Activated CD4-positive, alpha-beta T cell treated with anti-CD3 and anti-CD28 coated beads, Interleukin-2, amount 10 ng/mL, durations not matched to agents 24 days and 14 days (primary cell): Measurements from ENCODE around the gene EIF1AD. TPM values are rescaled to one million over a fixed set of nuclear protein-coding genes. Genes with fewer than 3 reads are reported as not detected.
A peak's percentile ranks its signal among the peaks of the same experiment; 100 is the strongest.
"Not testable (repeated sequence)": the region's sequence is repeated elsewhere in the genome, so short reads cannot be mapped to it uniquely, and the experiment has no call there.

Source experiments
- DNase-seq: peaks from one replicate; pipeline ENCODE4 v3.0.0; 2022
- H3K27ac Mint-ChIP-seq: one replicate; pipeline ENCODE4 v1.8.0; 2022; ENCODE audit warnings: mild to moderate bottlenecking, mixed read lengths
- H3K27me3 Mint-ChIP-seq: one replicate; pipeline ENCODE4 v1.8.0; 2022; ENCODE audit warnings: mixed read lengths
- H3K36me3 Mint-ChIP-seq: one replicate; pipeline ENCODE4 v1.8.0; 2022; ENCODE audit warnings: low read depth, mild to moderate bottlenecking, mixed read lengths
- H3K4me1 Mint-ChIP-seq: one replicate; pipeline ENCODE4 v1.8.0; 2021; ENCODE audit warnings: mixed read lengths
- H3K4me3 Mint-ChIP-seq: one replicate; pipeline ENCODE4 v1.8.0; 2022; ENCODE audit warnings: mild to moderate bottlenecking, moderate library complexity, mixed read lengths
- H3K9me3 Mint-ChIP-seq: one replicate; pipeline ENCODE4 v1.8.0; 2021; ENCODE audit warnings: mixed read lengths
- intact Hi-C: fragments of 100-400 bp; cut with micrococcal nuclease; formaldehyde crosslinking; loops from one replicate; pipeline ENCODE4 v1.15.1; 2023
- total RNA-seq: library from RNA; stranded (reverse); gene quantifications from 2 replicates; pipeline ENCODE4 v1.2.3, GENCODE V29; 2022

EIF1AD gene
- total RNA-seq, 1 donor from 2014 or later, result 64.9 TPM

DNA sequence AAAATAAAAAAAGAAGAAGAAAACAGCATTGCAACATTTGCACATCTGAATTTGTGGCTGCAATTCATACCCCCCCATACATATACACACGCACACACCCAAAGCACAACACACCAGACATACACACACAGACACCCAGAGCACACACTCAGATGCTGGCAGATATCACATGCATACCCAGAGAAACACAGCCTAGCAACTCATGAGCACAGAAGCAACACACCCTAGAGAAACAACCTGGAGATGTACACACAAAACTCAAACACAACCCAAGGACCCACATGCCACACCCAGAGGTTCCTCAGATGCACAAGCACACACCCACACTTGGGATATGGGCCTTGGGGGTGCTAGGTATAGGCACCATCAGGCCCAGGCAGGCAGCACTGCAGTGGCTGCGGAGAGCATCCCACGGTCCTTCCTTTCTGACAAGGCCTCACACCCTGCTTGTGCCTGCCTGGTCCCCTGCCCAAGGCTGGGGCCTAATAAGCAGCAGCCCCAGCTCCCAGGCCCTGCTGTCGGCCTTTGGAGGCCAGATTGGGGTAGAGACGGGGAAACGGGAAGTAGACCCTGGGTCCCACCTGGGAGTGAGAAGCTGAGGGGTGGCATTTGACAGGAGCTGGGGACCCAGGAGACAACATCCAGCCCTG lies 13.0 kb upstream of the EIF1AD start:
- Mint-ChIP-seq H3K4me3 (no peak overlapping the region), H3K4me1 (peaks cover 6% of the 10 kb centered on the region), H3K27ac (peak overlapping the region; percentile 7), H3K27me3 (peaks cover 21% of the 10 kb centered on the region), H3K36me3 (no peaks in the 10 kb centered on the region), H3K9me3 (no peaks in the 10 kb centered on the region)
- intact Hi-C loops, result no loop called here
- no peak for DNase-seq

DNA sequence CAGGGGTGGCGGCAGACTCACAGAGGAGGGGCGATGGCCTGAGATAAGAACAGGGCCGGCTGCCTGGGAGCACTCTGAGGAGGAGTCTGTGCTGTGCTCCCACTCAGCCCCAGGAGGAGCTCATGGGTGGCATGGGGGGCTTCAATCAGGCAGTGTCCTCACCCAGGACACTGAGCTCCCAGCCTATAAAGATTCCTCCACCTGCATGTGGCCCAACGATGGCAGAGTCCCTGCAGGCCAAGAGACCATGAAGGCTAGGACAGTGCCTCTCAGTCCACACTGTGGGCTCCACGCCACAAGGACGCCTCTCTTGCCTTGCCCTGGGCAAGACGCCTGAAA lies 11.8 kb upstream of the EIF1AD start:
- DNase-seq, result peak; percentile 50
- Mint-ChIP-seq H3K4me3 (no peak overlapping the region), H3K27me3 (peaks cover 21% of the 10 kb centered on the region), H3K27ac (no peak overlapping the region), H3K36me3 (no peaks in the 10 kb centered on the region), H3K9me3 (no peaks in the 10 kb centered on the region), H3K4me1 (peaks cover 6% of the 10 kb centered on the region)
- intact Hi-C loops, result no loop called here

GRCh38 chr11:66012946-66013761 lies 11.2 kb upstream of the EIF1AD start:
- H3K36me3 Mint-ChIP-seq, result no peaks in the 10 kb centered on the region
- H3K27ac Mint-ChIP-seq, result no peak overlapping the region
- DNase-seq, result peak; percentile 53
- intact Hi-C loops, result no loop called here
- peaks cover 6% of the 10 kb centered on the region for H3K4me1 Mint-ChIP-seq
- no peak overlapping the region for H3K4me3 Mint-ChIP-seq
- H3K27me3 Mint-ChIP-seq, result peaks cover 21% of the 10 kb centered on the region
- no peaks in the 10 kb centered on the region for H3K9me3 Mint-ChIP-seq

- no peak for DNase-seq
- Mint-ChIP-seq H3K27me3 (peaks cover 21% of the 10 kb centered on the region), H3K4me3 (no peak overlapping the region), H3K4me1 (peaks cover 4% of the 10 kb centered on the region), H3K27ac (no peak overlapping the region), H3K9me3 (no peaks in the 10 kb centered on the region), H3K36me3 (no peaks in the 10 kb centered on the region)
- intact Hi-C loops, result no loop called here
Measured at GRCh38 chr11:66012371-66012945, 10.5 kb upstream of the EIF1AD start.

- intact Hi-C loops, result no loop called here
- H3K4me3 Mint-ChIP-seq, result no peak within 1 kb of the TSS
- peaks cover 21% of the 10 kb centered on the region for H3K27me3 Mint-ChIP-seq
Measured at GRCh38 chr11:66011785-66012303, 9.9 kb upstream of the EIF1AD start, which contains the start of gene CST6. CST6 (plus strand) TSS chr11:66012008; CDS start chr11:66012045, 37 bp downstream.

GRCh38 chr11:66011239-66011784 lies 9.4 kb upstream of the EIF1AD start:
- intact Hi-C loops, result no loop called here
- Mint-ChIP-seq H3K4me1 (no peaks in the 10 kb centered on the region), H3K27ac (no peak overlapping the region), H3K27me3 (peaks cover 21% of the 10 kb centered on the region), H3K4me3 (no peak overlapping the region), H3K9me3 (no peaks in the 10 kb centered on the region), H3K36me3 (peaks cover 2% of the 10 kb centered on the region)
- DNase-seq, result no peak

More at GRCh38 chr11:66011785-66012303, 9.9 kb upstream of the EIF1AD start, which contains the start of gene CST6:
- Mint-ChIP-seq H3K27ac (no peak within 1 kb of the TSS), H3K36me3 (no peaks in the 10 kb centered on the region), H3K9me3 (no peaks in the 10 kb centered on the region), H3K4me1 (no peaks in the 10 kb centered on the region)
- no peak for DNase-seq

- H3K9me3 Mint-ChIP-seq, H3K4me3 Mint-ChIP-seq, H3K36me3 Mint-ChIP-seq, DNase-seq, H3K4me1 Mint-ChIP-seq, intact Hi-C loops, H3K27ac Mint-ChIP-seq: not testable (repeated sequence)
- peaks cover 21% of the 10 kb centered on the region for H3K27me3 Mint-ChIP-seq
Measured at GRCh38 chr11:66010036-66010435, 8.1 kb upstream of the EIF1AD start.

DNA sequence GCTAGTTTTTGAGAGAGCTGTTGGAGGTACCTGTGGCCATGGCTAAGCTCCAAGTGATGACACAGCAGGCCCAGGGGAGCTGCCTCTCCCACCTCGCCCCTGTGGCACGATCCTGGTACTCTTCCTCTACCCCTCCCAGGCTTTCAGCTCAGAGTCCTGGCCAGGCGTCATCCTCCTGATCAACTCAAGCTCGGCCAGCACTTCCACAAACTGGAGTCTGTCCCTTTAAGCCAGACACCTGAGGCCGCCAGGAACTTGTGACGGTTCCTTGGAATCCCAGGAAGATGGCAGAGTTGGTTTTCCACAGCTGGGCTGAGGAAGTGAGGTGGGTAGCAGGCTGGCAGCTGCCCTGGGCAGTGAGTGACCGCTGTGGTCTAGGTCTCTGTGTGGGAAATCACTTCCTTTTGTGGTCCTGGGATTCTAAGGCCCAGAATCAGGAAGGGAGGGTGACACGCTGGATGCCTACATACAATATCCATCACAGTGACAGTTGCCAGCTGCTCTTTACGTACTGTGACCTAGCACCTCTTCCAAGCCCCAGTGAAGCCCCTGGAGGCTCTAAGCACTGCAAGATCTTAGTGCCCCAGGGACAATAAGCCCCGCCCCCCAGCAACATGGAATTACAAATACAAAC lies 6.6 kb upstream of the EIF1AD start:
- intact Hi-C loops, result no loop called here
- Mint-ChIP-seq H3K4me3 (no peak overlapping the region), H3K36me3 (peaks cover 17% of the 10 kb centered on the region), H3K27me3 (peaks cover 20% of the 10 kb centered on the region), H3K4me1 (peaks cover under 1% of the 10 kb centered on the region), H3K9me3 (no peaks in the 10 kb centered on the region), H3K27ac (no peak overlapping the region)
- DNase-seq, result peak; percentile 54

- Mint-ChIP-seq H3K27me3 (peaks cover 17% of the 10 kb centered on the region), H3K27ac (no peak overlapping the region), H3K4me1 (peaks cover 6% of the 10 kb centered on the region), H3K36me3 (peaks cover 18% of the 10 kb centered on the region), H3K4me3 (no peak overlapping the region), H3K9me3 (no peaks in the 10 kb centered on the region)
- intact Hi-C loops, result no loop called here
- DNase-seq, result no peak
Measured at GRCh38 chr11:66008095-66008467, 6.1 kb upstream of the EIF1AD start.

DNA sequence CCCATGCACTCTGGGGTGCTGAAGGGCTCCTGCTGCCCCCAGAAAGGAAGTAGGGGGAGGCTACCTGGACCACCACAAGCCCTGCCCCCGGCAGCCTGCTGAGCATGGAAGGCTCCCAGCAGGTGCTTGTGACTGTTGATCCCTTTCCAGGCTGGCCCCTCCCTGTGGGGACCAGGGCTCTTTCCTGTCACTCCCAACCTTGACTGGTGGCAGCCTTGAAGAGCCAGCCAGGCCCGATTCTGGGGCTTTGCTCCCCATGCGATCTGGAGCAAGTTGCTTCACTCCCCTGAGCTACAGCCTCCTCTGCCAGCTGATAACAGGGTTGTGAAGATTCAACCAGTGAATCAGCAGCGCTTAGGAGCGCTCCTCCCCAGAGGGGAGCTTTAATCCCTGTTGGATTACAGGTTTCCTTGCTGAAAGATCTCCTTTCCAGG lies 5.3 kb upstream of the EIF1AD start:
- Mint-ChIP-seq H3K4me1 (peaks cover 9% of the 10 kb centered on the region), H3K4me3 (no peak overlapping the region), H3K27ac (no peak overlapping the region), H3K36me3 (peaks cover 21% of the 10 kb centered on the region), H3K9me3 (no peaks in the 10 kb centered on the region), H3K27me3 (peaks cover 12% of the 10 kb centered on the region)
- DNase-seq, result no peak
- intact Hi-C loops, result no loop called here

DNA sequence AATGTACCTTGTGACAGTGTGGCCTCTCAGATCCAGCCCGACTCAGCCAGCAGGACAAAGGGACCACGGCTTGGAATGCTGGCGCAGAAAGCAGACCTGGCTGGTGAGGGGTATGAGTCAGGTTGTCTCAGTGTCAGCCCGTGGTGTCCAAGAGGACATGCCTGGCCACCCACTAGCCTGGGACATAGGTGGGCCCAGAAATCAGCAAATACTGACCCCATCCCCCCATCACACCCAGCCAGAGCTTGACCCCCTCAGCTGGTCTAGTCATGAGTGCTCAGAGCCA lies 4.9 kb upstream of the EIF1AD start:
- no peaks in the 10 kb centered on the region for H3K9me3 Mint-ChIP-seq
- H3K4me3 Mint-ChIP-seq, result no peak overlapping the region
- peaks cover 11% of the 10 kb centered on the region for H3K27me3 Mint-ChIP-seq
- intact Hi-C loops, result no loop called here
- peaks cover 24% of the 10 kb centered on the region for H3K36me3 Mint-ChIP-seq
- H3K4me1 Mint-ChIP-seq, result peaks cover 11% of the 10 kb centered on the region
- no peak overlapping the region for H3K27ac Mint-ChIP-seq
- DNase-seq, result no peak

GRCh38 chr11:66006134-66006890 lies 4.4 kb upstream of the EIF1AD start:
- no peak overlapping the region for H3K4me3 Mint-ChIP-seq
- no peak overlapping the region for H3K27ac Mint-ChIP-seq
- no peaks in the 10 kb centered on the region for H3K9me3 Mint-ChIP-seq
- DNase-seq, result no peak
- intact Hi-C loops, result no loop called here
- peaks cover 8% of the 10 kb centered on the region for H3K27me3 Mint-ChIP-seq
- H3K4me1 Mint-ChIP-seq, result peaks cover 11% of the 10 kb centered on the region
- H3K36me3 Mint-ChIP-seq, result peaks cover 26% of the 10 kb centered on the region

GRCh38 chr11:66004186-66004585 lies 2.2 kb upstream of the EIF1AD start:
- Mint-ChIP-seq H3K27me3 (no peaks in the 10 kb centered on the region), H3K27ac (no peak overlapping the region), H3K4me3 (peak overlapping the region; percentile 57), H3K4me1 (peaks cover 23% of the 10 kb centered on the region), H3K9me3 (no peaks in the 10 kb centered on the region), H3K36me3 (peaks cover 42% of the 10 kb centered on the region)
- intact Hi-C loops, result loop anchor here (5.0 kb wide), 1 partner anchor 263 kb away; the partner anchor contains the start of gene RAB1B
- no peak for DNase-seq
